ENCODE results near the gene NELFB.

The NELFB gene

GRCh38 chr9:137215196-137215986 lies 39.7 kb upstream of the NELFB start:
- TF ChIP-seq CTCF (IDR thresholded peaks at IDR 0.05; ENCODE audit: low read depth, low read length), result no peak
- no peak for DNase-seq (ENCODE audit: extremely low read depth, low read depth)

- no peak for DNase-seq (ENCODE audit: extremely low read depth, low read depth)
- no peak for TF ChIP-seq CTCF (IDR thresholded peaks at IDR 0.05; ENCODE audit: low read depth, low read length)
Observed at GRCh38 chr9:137216188-137216965, 38.8 kb upstream of the NELFB start.

GRCh38 chr9:137217276-137218211 lies 37.6 kb upstream of the NELFB start:
- DNase-seq (ENCODE audit: extremely low read depth, low read depth), result no peak
- no peak for TF ChIP-seq CTCF (IDR thresholded peaks at IDR 0.05; ENCODE audit: low read depth, low read length)

GRCh38 chr9:137218212-137218753 lies 36.8 kb upstream of the NELFB start:
- no peak for TF ChIP-seq CTCF (IDR thresholded peaks at IDR 0.05; ENCODE audit: low read depth, low read length)
- no peak for DNase-seq (ENCODE audit: extremely low read depth, low read depth)

- TF ChIP-seq CTCF (IDR thresholded peaks at IDR 0.05; ENCODE audit: low read depth, low read length), result no peak
- DNase-seq (ENCODE audit: extremely low read depth, low read depth), result no peak
Observed at GRCh38 chr9:137218754-137219271, 36.3 kb upstream of the NELFB start.

- no peak for TF ChIP-seq CTCF (IDR thresholded peaks at IDR 0.05; ENCODE audit: low read depth, low read length)
- no peak for DNase-seq (ENCODE audit: extremely low read depth, low read depth)
Observed at GRCh38 chr9:137219757-137220316, 35.3 kb upstream of the NELFB start.

Data from AG09319 (cell line).